GM19372 (cell line): ENCODE data around the gene COX18.
A peak's percentile ranks its signal among the peaks of the same experiment; 100 is the strongest.

Experiments
- ATAC-seq: cut with Tn5 transposase; IDR thresholded peaks from one replicate; pipeline ENCODE4 v1.9.1; 2021; ENCODE audit warnings: mild to moderate bottlenecking, low read depth, moderate library complexity; ENCODE audit not compliant: unreplicated experiment

The COX18 gene, protein sequence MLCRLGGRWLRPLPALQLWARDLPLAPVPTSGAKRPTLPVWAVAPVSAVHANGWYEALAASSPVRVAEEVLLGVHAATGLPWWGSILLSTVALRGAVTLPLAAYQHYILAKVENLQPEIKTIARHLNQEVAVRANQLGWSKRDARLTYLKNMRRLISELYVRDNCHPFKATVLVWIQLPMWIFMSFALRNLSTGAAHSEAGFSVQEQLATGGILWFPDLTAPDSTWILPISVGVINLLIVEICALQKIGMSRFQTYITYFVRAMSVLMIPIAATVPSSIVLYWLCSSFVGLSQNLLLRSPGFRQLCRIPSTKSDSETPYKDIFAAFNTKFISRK

DNA sequence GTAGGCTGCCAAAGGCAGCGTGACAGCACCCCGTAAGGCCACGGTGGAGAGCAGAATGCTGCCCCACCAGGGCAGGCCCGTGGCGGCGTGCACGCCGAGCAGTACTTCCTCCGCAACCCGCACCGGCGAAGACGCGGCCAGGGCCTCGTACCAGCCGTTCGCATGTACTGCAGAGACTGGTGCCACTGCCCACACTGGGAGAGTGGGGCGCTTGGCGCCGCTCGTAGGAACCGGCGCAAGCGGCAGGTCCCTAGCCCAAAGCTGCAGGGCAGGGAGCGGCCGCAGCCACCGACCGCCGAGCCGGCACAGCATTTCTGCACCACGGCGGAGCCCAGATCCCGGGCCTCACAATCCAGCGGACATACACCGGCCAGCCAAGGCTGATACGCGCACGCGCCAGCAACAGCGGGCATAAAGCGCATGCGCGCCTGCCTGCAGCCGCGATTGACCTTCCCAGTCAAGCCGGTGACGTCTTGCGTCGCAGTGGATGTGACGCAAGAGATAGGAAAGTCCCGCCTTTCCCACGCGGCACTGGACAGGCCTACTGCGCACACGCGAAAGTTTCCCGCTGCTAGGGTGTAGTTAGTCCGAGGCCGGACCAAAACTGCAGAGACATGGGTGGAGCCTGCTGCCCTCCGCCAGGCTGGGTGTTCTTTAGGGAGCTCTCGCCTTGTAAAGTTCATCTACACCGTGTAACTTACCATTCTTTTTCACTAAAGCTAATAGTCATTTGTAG lies at the start of gene COX18:
Gene COX18 (minus strand): TSS at position 379 of the 736 bp plus-strand sequence. CDS start 67 bp downstream, at position 312.
- ATAC-seq = peak; percentile 77

DNA sequence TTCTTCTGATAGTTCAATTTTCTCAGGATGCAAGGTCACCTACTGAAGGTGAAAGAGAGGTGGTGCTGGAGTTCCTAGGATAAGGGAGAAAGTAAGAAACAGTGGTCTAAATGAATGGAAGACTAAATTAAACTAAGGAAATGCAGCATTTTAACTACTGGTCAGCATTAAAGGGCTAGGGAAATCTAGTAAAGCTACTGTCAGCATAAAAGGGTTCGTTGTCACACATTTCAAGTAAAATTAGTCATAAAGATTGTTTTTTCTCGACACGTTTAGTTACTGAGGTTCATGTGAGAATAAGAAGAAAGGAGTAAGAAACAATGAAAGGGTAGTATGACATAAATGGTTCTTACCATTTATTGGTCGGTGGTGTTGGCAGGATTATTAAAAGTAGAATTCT lies 40.0 kb upstream of the COX18 start:
- no peak for ATAC-seq

DNA sequence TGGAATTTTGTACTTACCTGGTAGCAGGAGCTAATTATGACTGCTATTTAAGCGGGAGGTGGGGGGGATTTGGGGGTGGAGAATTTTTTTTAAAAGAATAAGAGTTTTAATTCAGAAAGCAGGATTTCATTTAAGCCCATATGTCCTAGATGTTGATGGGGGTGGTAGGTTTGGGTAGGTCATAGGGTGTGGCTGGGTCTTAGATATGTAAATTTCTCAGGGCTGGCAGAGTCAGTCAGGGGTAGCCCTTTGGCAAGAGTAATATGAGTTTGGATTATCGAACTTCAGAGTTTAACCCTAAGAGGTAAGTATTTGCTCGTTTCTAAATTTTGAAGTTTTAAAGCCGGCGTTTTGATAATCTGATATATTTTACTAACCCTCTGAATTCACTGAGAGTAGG lies 35.2 kb upstream of the COX18 start:
- no peak for ATAC-seq

DNA sequence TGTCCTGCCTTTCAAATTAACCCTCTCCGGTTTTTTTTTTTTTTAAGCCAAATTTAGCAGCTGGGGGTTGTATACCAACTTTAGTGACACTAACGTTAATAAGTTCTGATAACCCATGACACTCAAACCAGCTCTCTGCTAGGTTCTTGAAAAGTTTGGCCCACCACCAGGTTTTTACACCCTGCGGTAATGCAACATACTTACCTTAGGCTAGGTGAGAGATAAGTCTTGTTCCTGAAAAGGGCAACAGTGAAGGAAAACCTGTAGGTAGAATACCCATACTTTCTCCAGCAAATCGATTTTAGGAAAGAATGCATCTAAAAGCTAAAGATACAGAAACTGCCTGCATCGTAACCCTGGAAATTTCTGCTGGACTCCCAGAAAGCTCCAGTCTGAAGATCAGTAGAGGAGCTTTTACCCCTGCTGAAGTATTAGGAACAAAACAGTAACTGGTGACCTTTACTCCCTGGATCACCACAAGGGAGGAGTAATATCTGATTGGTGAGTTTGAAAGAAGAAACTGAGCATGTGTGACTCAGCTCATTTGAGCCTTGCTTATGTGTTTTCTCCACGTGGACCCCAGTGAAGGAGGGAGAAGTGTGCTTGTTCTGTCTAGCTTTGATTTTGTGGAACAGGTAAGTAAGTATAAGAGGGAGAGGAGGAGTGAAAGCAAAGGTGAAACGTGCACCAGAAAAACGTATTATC lies 34.4 kb upstream of the COX18 start:
- no peak for ATAC-seq

DNA sequence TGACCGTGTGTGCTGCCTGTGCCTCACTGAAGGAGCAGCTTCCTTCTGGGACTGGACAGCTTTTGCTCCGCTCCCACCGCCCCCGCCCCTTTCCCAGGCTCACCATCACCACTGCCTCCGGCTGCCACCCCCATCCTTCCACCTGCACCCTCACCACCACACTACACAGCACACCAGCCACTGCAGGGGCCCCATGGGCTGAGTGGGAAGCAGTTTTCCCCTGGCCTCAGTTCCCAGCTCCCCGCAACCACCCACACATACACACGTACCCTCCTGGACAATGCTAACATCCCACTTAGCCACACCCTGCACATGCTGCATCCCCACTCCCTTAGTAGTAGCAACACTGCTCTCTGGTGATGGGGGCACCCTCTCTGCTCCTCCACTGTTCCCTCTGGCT lies 29.6 kb upstream of the COX18 start:
- no peak for ATAC-seq

DNA sequence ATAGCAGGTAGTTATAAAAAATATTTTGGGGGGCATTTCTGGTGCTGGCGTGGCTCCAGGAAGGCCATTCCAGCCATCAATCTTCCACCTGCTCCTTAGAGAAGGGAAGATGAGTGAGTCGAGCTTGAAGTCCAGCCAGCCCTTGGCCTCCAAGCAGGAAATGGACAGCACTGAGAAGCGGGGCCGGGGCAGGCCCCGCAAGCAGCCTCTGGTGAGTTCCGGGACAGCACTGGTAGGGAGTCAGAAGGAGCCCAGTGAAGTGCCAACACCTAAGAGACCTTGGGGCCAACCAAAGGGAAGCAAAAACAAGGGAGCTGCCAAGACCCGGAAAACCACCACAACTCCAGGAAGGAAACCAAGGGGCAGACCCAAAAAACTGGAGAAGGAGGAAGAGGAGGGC lies 29.2 kb upstream of the COX18 start:
- no peak for ATAC-seq

DNA sequence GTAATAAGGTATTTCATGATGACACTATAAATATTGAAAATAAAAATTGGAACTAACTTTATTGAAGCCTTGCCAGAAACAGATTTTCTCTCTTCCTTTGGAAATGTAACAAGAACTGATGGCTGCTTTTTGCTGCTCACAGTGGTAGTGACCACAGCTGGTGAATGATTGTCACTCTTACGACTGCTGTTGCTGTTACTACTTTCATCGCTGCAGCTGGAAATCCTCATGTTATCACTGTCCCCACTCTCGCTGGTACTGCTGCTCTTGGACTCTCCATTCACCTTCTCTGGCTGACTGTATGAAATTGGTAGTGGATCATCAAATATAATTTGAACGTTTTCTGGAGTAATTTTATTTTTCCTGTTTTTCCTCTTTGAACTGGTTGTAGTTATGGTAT lies 28.5 kb upstream of the COX18 start:
- ATAC-seq = no peak

DNA sequence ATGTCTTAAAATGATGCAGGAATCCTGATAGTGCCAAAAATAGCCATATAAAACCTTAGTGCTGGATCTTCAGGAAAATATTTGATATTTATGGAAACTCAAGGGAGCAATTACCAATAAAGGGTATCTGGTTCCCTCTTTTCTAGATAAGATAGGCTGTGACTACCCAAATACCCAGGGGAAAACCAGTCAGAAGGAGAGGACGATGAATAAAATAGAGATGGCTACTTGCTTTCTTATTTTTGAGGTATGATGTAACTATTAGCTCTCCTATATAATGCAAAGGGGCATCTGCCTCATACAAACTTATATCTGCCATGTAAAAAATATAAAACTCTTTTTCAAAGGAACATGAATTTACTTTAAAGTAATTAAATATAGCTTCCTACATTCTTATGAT lies 23.4 kb upstream of the COX18 start:
- no peak for ATAC-seq

DNA sequence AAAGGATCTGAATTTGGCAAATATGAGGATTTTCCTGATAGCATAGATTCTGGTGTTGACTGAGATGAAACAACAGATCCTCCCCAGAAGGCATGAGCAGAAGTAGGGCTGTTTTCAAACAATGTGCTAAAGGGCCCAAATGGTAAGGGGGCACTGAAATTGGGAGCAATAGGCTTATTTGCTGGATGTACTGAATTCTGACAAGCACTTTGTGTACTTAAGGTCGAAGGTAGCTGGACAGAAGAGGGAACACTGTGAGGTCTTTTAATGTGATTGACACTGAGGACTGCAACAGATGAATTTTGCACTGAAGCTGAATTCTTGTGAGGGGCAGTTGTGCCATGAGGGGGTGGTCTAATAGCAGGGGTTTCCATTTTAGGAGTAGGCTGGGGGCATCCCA lies 21.2 kb upstream of the COX18 start:
- no peak for ATAC-seq

DNA sequence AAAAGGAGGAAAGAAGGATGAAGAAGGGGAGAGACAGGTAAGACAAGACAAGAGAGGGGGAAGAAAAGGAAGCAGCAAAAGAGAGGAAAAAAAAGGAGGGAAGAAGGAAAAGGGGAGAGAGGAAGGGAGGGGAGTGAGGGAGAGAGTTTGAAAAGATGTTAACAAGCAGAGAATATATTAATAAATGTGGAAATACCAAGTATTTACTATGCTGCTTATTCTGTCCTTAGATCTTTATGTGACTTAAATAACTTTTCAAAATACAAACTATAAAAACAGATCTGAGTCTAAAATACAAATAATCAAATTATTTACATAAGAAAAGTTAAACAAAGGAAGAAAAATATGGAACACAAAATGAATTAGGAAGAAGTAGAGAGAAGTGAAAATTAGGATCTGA lies 18.4 kb upstream of the COX18 start:
- no peak for ATAC-seq

DNA sequence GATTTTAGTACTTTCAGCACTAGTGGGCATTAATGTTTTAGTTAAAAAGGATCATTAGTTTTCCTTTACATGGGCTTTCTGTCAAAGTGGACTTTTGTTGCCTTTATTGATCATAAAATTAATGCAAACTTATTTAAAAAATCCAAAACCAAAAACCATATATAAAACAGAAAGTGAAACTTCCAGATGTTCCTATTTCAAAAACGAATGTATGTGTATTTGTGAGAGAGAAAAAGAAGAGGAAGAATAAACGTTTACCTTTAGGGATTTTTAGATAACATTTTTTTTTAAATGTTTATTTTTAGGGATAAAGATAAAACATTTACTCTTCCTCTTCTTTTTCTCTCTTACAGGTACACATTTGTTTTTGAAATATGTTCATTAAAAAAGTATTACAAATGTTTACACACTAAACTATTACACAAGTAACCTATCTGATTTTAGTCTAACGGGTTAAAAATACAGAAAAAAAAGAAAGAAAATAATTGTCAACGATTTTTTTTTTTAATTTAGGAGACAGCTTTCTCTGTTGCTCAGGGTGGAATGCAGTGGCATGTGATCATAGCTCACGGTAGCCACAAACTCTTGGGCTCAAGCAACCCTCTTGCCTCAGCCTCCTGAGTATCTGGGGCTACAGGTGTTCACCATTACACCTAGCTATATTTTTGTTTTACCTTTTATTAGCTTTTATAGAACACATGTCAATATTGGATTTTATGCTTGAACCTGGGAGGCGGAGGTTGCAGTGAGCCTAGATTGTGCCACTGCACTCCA lies 16.8 kb upstream of the COX18 start:
- ATAC-seq = no peak

DNA sequence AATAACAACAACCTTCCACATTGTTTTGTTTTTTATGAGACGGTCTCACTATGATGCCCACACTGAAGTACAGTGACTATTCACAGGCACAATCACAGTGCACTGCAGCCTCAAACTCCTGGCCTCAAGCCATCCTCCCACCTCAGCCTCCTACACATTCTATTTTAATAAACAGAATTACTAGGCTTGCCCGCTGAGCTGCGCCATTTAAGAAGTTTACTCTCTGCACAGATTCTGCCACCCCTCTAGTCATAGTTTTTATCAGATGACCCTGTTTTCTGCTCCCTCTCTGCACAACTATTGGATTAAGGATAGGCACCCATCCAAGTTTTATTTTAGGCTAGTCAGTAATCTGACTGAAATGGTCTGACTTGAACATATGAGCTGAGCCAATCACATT lies 11.3 kb upstream of the COX18 start:
- no peak for ATAC-seq

DNA sequence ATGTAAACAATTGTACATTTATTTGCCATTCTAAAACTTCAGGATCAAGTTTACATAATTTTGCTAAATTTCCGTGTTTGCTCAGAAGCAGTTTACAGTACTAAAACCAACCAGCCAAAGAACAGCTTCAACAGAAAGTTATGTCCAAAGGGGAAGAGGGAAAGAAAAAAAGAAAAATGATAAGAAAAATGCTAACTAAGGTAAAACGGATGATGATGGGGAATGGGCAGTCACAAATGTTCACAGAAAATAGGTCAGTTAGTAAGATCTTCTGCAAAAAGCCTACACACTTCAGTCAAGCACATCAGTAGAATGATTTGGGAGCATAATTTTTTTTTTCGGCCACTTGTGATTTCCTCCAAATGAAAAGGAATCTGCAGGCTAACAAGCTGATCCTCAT lies 6.3 kb upstream of the COX18 start:
- ATAC-seq = no peak

DNA sequence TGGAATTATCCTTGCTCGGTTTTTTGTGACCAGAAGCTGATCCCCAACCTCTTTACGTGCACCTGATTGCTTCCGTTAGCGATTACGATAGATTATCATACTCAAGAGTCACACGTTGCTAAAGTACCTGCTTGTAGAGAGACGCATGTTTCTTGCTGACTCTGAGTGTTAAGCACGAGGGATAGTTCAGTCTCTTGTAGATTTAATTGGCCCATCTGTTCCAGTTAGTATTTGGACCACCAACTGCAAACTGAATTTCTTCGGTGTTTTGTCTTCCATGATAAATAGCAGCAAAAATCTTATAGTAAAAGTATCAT lies 516 bp upstream of the COX18 start:
- peak; percentile 15 for ATAC-seq

DNA sequence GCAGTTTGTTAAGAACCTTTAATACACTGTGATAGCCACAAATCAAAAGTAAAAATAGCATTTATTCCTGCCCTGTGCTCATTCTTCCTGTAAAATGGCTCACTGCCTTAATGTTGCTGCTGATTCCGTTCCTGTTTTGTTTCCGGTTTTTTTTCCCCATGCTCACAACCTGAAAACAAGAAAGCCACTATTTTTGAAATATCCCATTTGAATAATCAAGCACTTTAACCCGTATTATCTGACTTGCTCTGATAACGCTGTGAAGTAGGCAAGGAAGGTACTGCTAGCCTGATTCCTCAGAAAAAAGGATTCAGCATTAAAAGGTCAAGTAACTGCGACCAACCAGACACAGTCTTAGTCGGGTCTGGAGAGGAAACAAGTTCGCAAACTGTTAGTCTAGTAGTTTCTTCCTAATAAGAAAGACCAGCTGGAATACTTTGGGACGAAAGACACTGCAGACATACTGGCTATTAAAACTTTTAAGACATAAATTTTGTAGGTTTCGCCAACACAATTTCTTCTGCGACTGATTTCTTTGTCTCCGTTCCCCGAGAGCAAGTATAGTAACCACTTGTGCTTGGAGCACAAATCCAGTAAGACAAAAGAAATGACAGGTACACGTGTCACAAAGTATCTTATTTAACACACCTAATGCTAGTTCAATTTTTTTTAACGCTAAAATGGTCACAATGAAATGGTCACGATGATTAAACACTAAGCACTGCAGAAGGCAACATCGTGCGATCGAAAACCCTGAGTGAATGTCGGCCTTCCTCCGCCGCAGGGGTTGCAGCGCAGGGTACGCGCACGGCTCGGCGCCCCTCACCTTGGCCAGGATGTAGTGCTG lies 802 bp downstream of the COX18 start:
- peak; percentile 1 for ATAC-seq

DNA sequence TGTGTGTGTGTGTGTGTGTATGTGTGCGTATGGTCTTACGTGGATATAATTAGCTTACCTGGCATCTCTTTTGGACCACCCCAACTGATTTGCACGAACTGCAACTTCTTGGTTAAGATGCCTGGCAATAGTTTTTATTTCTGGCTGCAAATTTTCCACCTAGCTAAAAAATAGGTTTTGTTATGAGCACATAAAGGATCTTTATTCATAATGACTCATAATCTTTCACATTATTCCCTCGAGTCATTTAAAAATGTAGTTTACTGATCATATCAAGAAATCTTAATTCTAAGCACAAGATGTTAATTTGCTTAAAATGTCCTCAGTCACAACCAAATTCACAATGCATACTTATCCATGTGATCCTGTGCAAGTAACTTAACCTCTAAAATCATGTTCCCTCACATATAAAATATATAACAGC lies 1.5 kb downstream of the COX18 start:
- ATAC-seq = no peak

DNA sequence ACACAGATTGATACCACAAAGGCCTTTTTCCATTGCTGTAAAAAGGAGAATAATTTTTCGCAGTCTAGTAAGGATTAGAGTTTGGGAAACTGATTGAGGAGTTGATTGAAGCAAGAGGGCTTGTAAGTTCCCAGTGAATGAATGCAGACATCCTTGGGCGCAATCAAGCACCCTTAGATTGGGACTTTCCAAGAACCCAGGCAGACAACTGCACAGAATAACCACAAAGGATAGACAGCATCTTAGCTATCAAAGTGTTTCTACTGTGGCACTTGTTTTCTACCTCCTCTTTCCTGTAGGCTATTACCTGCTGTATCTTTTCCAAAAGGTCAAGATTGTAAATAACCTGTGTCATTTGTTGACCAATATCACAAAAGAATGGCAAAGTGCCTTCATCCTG lies 2.6 kb downstream of the COX18 start:
- no peak for ATAC-seq

DNA sequence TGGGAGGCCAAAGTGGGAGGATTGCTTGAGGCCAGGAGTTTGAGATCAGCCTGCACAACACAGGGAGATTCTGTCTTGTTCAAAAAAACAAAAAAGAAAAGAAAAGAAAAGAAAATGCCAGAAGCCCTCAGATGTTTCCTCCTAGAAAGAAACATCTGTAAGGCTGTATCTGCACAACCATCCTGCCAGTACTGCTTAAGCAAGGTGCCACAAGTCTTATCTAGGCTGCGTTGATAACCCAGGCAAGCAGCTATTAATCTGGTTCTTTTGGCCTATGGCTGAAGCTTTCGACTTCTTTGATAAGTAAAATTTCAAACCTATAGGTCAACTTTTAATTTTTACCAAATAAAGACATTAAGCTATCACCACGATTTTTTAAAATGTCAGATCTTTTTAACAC lies 3.1 kb downstream of the COX18 start:
- ATAC-seq = no peak

DNA sequence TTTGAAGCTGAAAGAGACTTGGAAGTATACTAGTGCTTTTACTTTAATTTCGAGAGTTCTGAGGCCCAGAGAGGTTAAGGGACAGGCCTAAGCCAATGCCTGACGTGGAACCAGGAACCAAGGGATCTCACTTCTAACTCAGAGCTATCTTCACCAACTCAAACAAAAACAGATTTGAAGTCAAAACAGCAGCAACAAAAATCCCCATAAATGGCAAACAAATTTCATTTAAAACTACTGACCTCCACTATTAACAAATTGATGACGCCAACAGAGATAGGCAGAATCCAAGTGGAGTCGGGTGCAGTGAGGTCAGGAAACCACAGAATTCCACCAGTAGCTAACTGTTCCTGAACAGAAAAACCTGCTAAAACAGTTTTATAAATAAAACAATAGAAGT lies 5.0 kb downstream of the COX18 start:
- ATAC-seq = no peak

DNA sequence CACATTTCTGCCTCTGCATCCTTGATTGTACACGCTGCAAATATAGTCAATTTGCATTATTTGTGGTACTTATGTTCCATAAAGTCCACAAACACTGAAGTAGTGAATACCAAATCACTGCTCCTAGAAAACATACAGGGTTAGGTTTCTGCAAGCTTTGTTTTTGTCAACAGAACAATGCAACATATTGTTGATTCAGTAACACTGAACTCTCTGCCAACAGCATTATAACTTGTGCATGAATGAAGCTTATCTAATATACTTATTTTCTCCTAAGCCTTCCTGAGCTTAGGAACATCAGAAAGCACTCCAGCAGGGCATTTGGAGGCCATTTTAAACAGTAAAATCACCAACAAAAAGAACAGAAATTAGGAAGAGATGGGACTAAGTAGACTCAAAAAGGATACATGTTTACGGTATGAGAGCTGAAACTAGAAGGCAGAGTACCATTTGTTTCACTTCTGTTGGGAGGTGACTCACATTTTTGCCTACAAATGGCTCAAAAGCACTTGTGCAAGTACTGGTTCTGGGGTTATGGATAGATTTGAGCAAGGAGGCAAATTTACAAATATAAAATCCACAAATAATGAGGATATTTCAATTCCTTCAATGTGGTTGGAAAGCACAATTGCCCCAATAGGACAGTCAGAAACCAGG lies 14.1 kb downstream of the COX18 start:
- ATAC-seq = peak; percentile 72
